Activated CD8-positive, alpha-beta memory T cell treated with anti-CD3 and anti-CD28 coated beads for 36 hours (primary cell): Measurements from ENCODE around the gene SLC2A11. TPM values are rescaled to one million over a fixed set of nuclear protein-coding genes. Genes with fewer than 3 reads are reported as not detected.

Source experiments
- CTCF ChIA-PET: fragments of 350-600 bp; sonication (Branson Sonifier 250); formaldehyde crosslinking; loops from one replicate; lab custom pipeline; 2021; ENCODE audit warnings: antibody characterized with exemption; lab: Charles Lee
- POLR2A ChIA-PET: fragments of 350-600 bp; sonication (Branson Sonifier 250); formaldehyde crosslinking; loops from one replicate; lab custom pipeline; 2021; ENCODE audit warnings: antibody characterized with exemption; lab: Charles Lee
- total RNA-seq, 2 experiments: library from RNA; stranded (reverse); gene quantifications; one replicate each; pipeline ENCODE4 v1.2.3, GENCODE V29; 2021

SLC2A11 gene
- 1 to 10 TPM; 8.0 to 8.1 TPM for total RNA-seq

GRCh38 chr22:23857606-23858483 is at the start of gene SLC2A11:
Gene SLC2A11 (plus strand): TSS chr22:23857875. CDS start chr22:23858000, 125 bp downstream.
- POLR2A ChIA-PET: interaction anchor here (0.6 to 2.0 kb wide), 10 partner anchors 36 to 639 kb away, joined by 3 to 24 read pairs (median 5); partner anchors contain the start of genes CABIN1, CHCHD10, MIF and MMP11
- CTCF ChIA-PET: interaction anchor here (0.6 to 2.7 kb wide), 6 partner anchors 9 to 265 kb away, joined by 3 to 24 read pairs (median 4); partner anchors contain the start of gene MIF

GRCh38 chr22:23812378-23812777 is 45.3 kb upstream of the SLC2A11 start:
- ChIA-PET POLR2A (no interaction called here), CTCF (interaction anchor here (1.0 to 1.4 kb wide), 2 partner anchors 37 to 41 kb away, joined by 3 to 4 read pairs; no protein-coding TSS in a partner anchor)

GRCh38 chr22:23815541-23816155 is 42.0 kb upstream of the SLC2A11 start:
- ChIA-PET POLR2A (no interaction called here), CTCF (no interaction called here)

- POLR2A ChIA-PET: no interaction called here
Measured at GRCh38 chr22:23816156-23816976, 41.3 kb upstream of the SLC2A11 start.

GRCh38 chr22:23817146-23817545 is 40.5 kb upstream of the SLC2A11 start:
- CTCF ChIA-PET: no interaction called here

More at GRCh38 chr22:23816156-23816976, 41.3 kb upstream of the SLC2A11 start:
- CTCF ChIA-PET: no interaction called here

GRCh38 chr22:23818541-23818940 is 39.1 kb upstream of the SLC2A11 start:
- CTCF ChIA-PET: no interaction called here
- POLR2A ChIA-PET: no interaction called here

More at GRCh38 chr22:23817146-23817545, 40.5 kb upstream of the SLC2A11 start:
- POLR2A ChIA-PET: no interaction called here

- ChIA-PET POLR2A (no interaction called here), CTCF (interaction anchor here (1.2 kb wide), 1 partner anchor 29 kb away, joined by 4 read pairs; no protein-coding TSS in a partner anchor)
Measured at GRCh38 chr22:23820748-23821211, 36.9 kb upstream of the SLC2A11 start.

GRCh38 chr22:23822101-23822671 is 35.5 kb upstream of the SLC2A11 start:
- ChIA-PET CTCF (interaction anchor here (0.7 kb wide), 1 partner anchor 92 kb away, joined by 4 read pairs; no protein-coding TSS in a partner anchor), POLR2A (no interaction called here)

GRCh38 chr22:23823331-23823791 is 34.3 kb upstream of the SLC2A11 start:
- POLR2A ChIA-PET: no interaction called here
- CTCF ChIA-PET: interaction anchor here (0.6 to 1.0 kb wide), 2 partner anchors 26 to 174 kb away, joined by 3 read pairs; no protein-coding TSS in a partner anchor

GRCh38 chr22:23824476-23825245 is 33.0 kb upstream of the SLC2A11 start:
- POLR2A ChIA-PET: no interaction called here
- CTCF ChIA-PET: interaction anchor here (1.0 kb wide), 1 partner anchor 25 kb away, joined by 3 read pairs; no protein-coding TSS in a partner anchor

- POLR2A ChIA-PET: interaction anchor here (0.6 to 0.7 kb wide), 2 partner anchors 36 to 1990 kb away, joined by 3 to 5 read pairs; no protein-coding TSS in a partner anchor
- CTCF ChIA-PET: no interaction called here
Measured at GRCh38 chr22:23825246-23825905, 32.3 kb upstream of the SLC2A11 start.

- CTCF ChIA-PET: no interaction called here
- POLR2A ChIA-PET: no interaction called here
Measured at GRCh38 chr22:23826510-23827350, 30.9 kb upstream of the SLC2A11 start.

GRCh38 chr22:23827351-23827995 is 30.2 kb upstream of the SLC2A11 start:
- ChIA-PET POLR2A (no interaction called here), CTCF (interaction anchor here (0.9 kb wide), 1 partner anchor 23 kb away, joined by 3 read pairs; no protein-coding TSS in a partner anchor)

- ChIA-PET POLR2A (no interaction called here), CTCF (interaction anchor here (0.5 to 0.9 kb wide), 3 partner anchors 18 to 102 kb away, joined by 3 read pairs; no protein-coding TSS in a partner anchor)
Measured at GRCh38 chr22:23828800-23829680, 28.6 kb upstream of the SLC2A11 start.
